ENCODE measurements around the gene GAS6. TPM values are rescaled to one million over a fixed set of nuclear protein-coding genes. Genes with fewer than 3 reads are reported as not detected.

The GAS6 gene
- total RNA-seq, 1 donor from 2014 or later, result 47.6 TPM

GRCh38 chr13:113794086-113794485, 69.8 kb downstream of the GAS6 start:
- Mint-ChIP-seq H3K4me1 (ENCODE audit: low read depth, unreplicated experiment) (peaks cover 12% of the 10 kb centered on the region), H3K36me3 (ENCODE audit: unreplicated experiment) (peaks cover 3% of the 10 kb centered on the region), H3K27ac (ENCODE audit: unreplicated experiment) (no peak overlapping the region), H3K4me3 (ENCODE audit: unreplicated experiment) (no peak overlapping the region), H3K9me3 (ENCODE audit: unreplicated experiment) (no peaks in the 10 kb centered on the region), H3K27me3 (ENCODE audit: unreplicated experiment) (no peaks in the 10 kb centered on the region)
- TF ChIP-seq CTCF (IDR thresholded peaks at IDR 0.05; ENCODE audit: partially characterized antibody, unreplicated experiment), result no peak
- no peak for DNase-seq

- H3K36me3 Mint-ChIP-seq (ENCODE audit: unreplicated experiment), result peaks cover 3% of the 10 kb centered on the region
- TF ChIP-seq CTCF (IDR thresholded peaks at IDR 0.05; ENCODE audit: partially characterized antibody, unreplicated experiment), result no peak
- H3K9me3 Mint-ChIP-seq (ENCODE audit: unreplicated experiment), result no peaks in the 10 kb centered on the region
- H3K27ac Mint-ChIP-seq (ENCODE audit: unreplicated experiment), result no peak overlapping the region
- no peak overlapping the region for H3K4me3 Mint-ChIP-seq (ENCODE audit: unreplicated experiment)
- no peak for DNase-seq
- no peaks in the 10 kb centered on the region for H3K27me3 Mint-ChIP-seq (ENCODE audit: unreplicated experiment)
- H3K4me1 Mint-ChIP-seq (ENCODE audit: low read depth, unreplicated experiment), result peaks cover 10% of the 10 kb centered on the region
These were observed 70.2 kb downstream of the GAS6 start for GRCh38 chr13:113793718-113794085.

- no peak overlapping the region for H3K4me3 Mint-ChIP-seq (ENCODE audit: unreplicated experiment)
- H3K27me3 Mint-ChIP-seq (ENCODE audit: unreplicated experiment), result no peaks in the 10 kb centered on the region
- TF ChIP-seq CTCF (IDR thresholded peaks at IDR 0.05; ENCODE audit: partially characterized antibody, unreplicated experiment), result no peak
- DNase-seq, result no peak
- no peak overlapping the region for H3K27ac Mint-ChIP-seq (ENCODE audit: unreplicated experiment)
- H3K36me3 Mint-ChIP-seq (ENCODE audit: unreplicated experiment), result peaks cover 3% of the 10 kb centered on the region
- peaks cover 10% of the 10 kb centered on the region for H3K4me1 Mint-ChIP-seq (ENCODE audit: low read depth, unreplicated experiment)
- no peaks in the 10 kb centered on the region for H3K9me3 Mint-ChIP-seq (ENCODE audit: unreplicated experiment)
These were observed 70.8 kb downstream of the GAS6 start for GRCh38 chr13:113792886-113793717.

GRCh38 chr13:113792236-113792770, 71.6 kb downstream of the GAS6 start:
- H3K27ac Mint-ChIP-seq (ENCODE audit: unreplicated experiment), result peak overlapping the region; percentile 69
- no peak for TF ChIP-seq CTCF (IDR thresholded peaks at IDR 0.05; ENCODE audit: partially characterized antibody, unreplicated experiment)
- H3K27me3 Mint-ChIP-seq (ENCODE audit: unreplicated experiment), result no peaks in the 10 kb centered on the region
- peaks cover 10% of the 10 kb centered on the region for H3K4me1 Mint-ChIP-seq (ENCODE audit: low read depth, unreplicated experiment)
- H3K36me3 Mint-ChIP-seq (ENCODE audit: unreplicated experiment), result peaks cover 3% of the 10 kb centered on the region
- peak overlapping the region; percentile 14 for H3K4me3 Mint-ChIP-seq (ENCODE audit: unreplicated experiment)
- no peak for DNase-seq
- no peaks in the 10 kb centered on the region for H3K9me3 Mint-ChIP-seq (ENCODE audit: unreplicated experiment)

- Mint-ChIP-seq H3K4me1 (ENCODE audit: low read depth, unreplicated experiment) (peaks cover 10% of the 10 kb centered on the region), H3K36me3 (ENCODE audit: unreplicated experiment) (peaks cover 3% of the 10 kb centered on the region), H3K27me3 (ENCODE audit: unreplicated experiment) (no peaks in the 10 kb centered on the region), H3K27ac (ENCODE audit: unreplicated experiment) (no peak overlapping the region), H3K9me3 (ENCODE audit: unreplicated experiment) (no peaks in the 10 kb centered on the region), H3K4me3 (ENCODE audit: unreplicated experiment) (no peak overlapping the region)
- no peak for TF ChIP-seq CTCF (IDR thresholded peaks at IDR 0.05; ENCODE audit: partially characterized antibody, unreplicated experiment)
- DNase-seq, result no peak
These were observed 72.1 kb downstream of the GAS6 start for GRCh38 chr13:113791761-113792160.

Data from glutamatergic neuron (in vitro differentiated cells).